Right atrium auricular region (tissue), 2 donors: Measurements from ENCODE around the gene DGLUCY. TPM values are rescaled to one million over a fixed set of nuclear protein-coding genes. Genes with fewer than 3 reads are reported as not detected.
A peak's percentile ranks its signal among the peaks of the same experiment; 100 is the strongest.
"Not testable (repeated sequence)": the region's sequence is repeated elsewhere in the genome, so short reads cannot be mapped to it uniquely, and the experiment has no call there.

Experiments used
- DNase-seq: peaks from one replicate; pipeline ENCODE4 v3.0.0-alpha.2; 2019; ENCODE audit warnings: low spot score
- H3K27ac ChIP-seq, 2 donors: fragments of 200-600 bp; sonication (generic); 1 replicate in 1 of 2; 2 replicates in 1 of 2; pipeline ENCODE4 v1.5.1; 2016 to 2019
- H3K27me3 ChIP-seq, 2 donors: fragments of 200-600 bp; sonication (generic); one replicate each; pipeline versions ENCODE4 v1.5.1 to v1.6.0; 2017 to 2019
- H3K36me3 ChIP-seq: fragments of 200-600 bp; sonication (generic); one replicate; pipeline ENCODE4 v1.5.1; 2016
- H3K4me1 ChIP-seq, 2 donors: fragments of 200-600 bp; sonication (generic); one replicate each; pipeline versions ENCODE4 v1.5.1 to v1.6.0; 2017 to 2019
- H3K4me3 ChIP-seq, 2 donors: fragments of 200-600 bp; sonication (generic); 1 replicate in 1 of 2; 2 replicates in 1 of 2; pipeline ENCODE4 v1.5.1; 2017 to 2019; ENCODE audit warnings: mild to moderate bottlenecking in 1 of 2, moderate library complexity in 1 of 2
- H3K9me3 ChIP-seq, 2 donors: fragments of 200-600 bp; sonication (generic); one replicate each; pipeline ENCODE4 v1.5.1; 2019
- CTCF ChIP-seq, 2 donors: fragments of 200-600 bp; sonication (generic); IDR thresholded peaks; one replicate each; pipeline ENCODE4 v1.5.1; 2019; ENCODE audit warnings: antibody characterized with exemption in 2 of 2
- total RNA-seq, 2 donors: library from RNA; depleted of rRNA; stranded (reverse); fragments of >200 nt; gene quantifications; one replicate each; pipeline ENCODE4 v1.1.0, GENCODE V29; 2016

The DGLUCY gene
- total RNA-seq, 2 donors from 2014 or later: 81.8 to 136 TPM

DNA sequence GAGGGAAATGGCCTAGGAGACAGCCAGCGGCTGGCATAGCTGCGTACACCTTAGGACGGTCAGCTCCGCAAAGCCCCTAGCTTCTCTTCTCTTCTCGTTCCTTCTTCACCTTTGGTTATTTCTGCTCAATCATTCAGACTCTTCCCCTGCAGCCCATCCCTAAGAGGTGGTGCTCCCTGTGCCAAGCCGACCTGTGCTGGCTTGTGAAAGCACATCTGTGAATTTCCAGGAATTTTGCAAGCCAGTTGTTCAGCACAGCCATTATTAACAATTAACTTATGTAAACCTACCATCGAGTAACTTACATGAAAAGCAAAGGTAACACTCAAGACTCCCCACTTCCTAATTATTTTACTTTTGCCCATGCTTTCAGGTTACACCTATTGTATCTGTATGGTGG, 151.5 kb downstream of the DGLUCY start:
- no peak overlapping the region for H3K27ac ChIP-seq
- no peak for TF ChIP-seq CTCF (IDR thresholded peaks at IDR 0.05)
- no peaks in the 10 kb centered on the region for H3K27me3 ChIP-seq
- no peak overlapping the region for H3K4me3 ChIP-seq
- H3K9me3 ChIP-seq: no peaks in the 10 kb centered on the region
- no peaks in the 10 kb centered on the region for H3K36me3 ChIP-seq
- DNase-seq: no peak
- H3K4me1 ChIP-seq: peaks cover 0 to 19% of the 10 kb centered on the region in 2 donors

GRCh38 chr14:91266276-91266675, 152.4 kb downstream of the DGLUCY start:
- not testable (repeated sequence) for DNase-seq

DNA sequence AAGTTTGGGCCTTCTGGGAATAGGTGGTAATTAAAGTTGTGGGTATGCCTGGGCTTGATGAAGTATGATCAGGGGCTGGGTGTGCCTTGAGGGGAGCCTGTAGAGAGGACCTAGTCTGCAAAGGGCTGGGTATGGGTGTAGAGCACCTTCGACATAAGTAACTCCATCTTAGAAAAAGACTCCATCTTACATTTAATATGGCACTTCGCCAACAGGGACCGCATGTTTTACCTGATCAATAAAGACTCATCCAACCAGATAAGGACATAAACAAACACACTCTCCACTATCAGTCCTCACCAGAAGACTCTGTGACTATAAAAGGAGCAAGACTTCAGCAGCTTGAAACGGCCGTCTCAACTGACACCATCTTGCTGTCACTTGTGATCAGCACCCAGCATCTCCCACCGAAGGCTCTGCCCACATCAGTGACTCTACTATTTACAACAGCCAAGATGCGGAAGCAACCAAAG, 154.1 kb downstream of the DGLUCY start:
- H3K27me3 ChIP-seq: no peaks in the 10 kb centered on the region
- H3K9me3 ChIP-seq: no peaks in the 10 kb centered on the region
- TF ChIP-seq CTCF (IDR thresholded peaks at IDR 0.05): no peak
- H3K27ac ChIP-seq: no peak overlapping the region
- H3K4me3 ChIP-seq: no peak overlapping the region
- no peak for DNase-seq
- H3K4me1 ChIP-seq: peaks cover 0 to 19% of the 10 kb centered on the region in 2 donors
- H3K36me3 ChIP-seq: no peaks in the 10 kb centered on the region

More at GRCh38 chr14:91266276-91266675, 152.4 kb downstream of the DGLUCY start:
- not testable (repeated sequence) for H3K27me3 ChIP-seq, H3K4me3 ChIP-seq, H3K36me3 ChIP-seq, H3K27ac ChIP-seq, H3K9me3 ChIP-seq
- H3K4me1 ChIP-seq: peaks cover 0 to 19% of the 10 kb centered on the region in 2 donors

GRCh38 chr14:91269076-91269991, 155.5 kb downstream of the DGLUCY start:
- no peak for DNase-seq
- H3K4me1 ChIP-seq: peaks cover 0 to 14% of the 10 kb centered on the region in 2 donors
- peak overlapping the region in 1 of 2 donors; percentile 22 for H3K4me3 ChIP-seq
- H3K27ac ChIP-seq: no peak overlapping the region
- no peak for TF ChIP-seq CTCF (IDR thresholded peaks at IDR 0.05)
- H3K27me3 ChIP-seq: no peaks in the 10 kb centered on the region
- no peaks in the 10 kb centered on the region for H3K36me3 ChIP-seq
- no peaks in the 10 kb centered on the region for H3K9me3 ChIP-seq

DNA sequence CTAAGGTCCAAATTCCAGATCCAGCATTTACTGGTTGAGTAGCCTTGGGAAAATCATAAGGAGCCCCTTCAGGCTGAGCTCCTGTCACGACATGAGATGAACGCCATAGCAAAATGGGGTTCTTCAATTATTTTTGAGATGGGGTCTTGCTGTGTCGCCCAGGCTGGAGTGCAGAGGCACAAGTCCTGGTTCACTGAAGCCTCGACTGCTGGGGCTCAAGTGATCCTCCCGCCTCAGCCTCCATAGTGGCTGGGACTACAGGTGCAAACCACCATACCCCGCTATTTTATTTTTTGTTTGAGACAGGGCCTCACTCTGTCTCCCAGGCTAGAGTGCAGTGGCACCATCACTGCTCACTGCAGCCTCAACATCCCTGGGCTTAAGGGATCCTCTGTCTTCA, 156.3 kb downstream of the DGLUCY start:
- Histone ChIP-seq H3K4me1 (peaks cover 0 to 8% of the 10 kb centered on the region in 2 donors), H3K27me3 (no peaks in the 10 kb centered on the region), H3K36me3 (no peaks in the 10 kb centered on the region), H3K4me3 (no peak overlapping the region), H3K9me3 (no peaks in the 10 kb centered on the region), H3K27ac (no peak overlapping the region)
- DNase-seq: no peak
- no peak for TF ChIP-seq CTCF (IDR thresholded peaks at IDR 0.05)

DNA sequence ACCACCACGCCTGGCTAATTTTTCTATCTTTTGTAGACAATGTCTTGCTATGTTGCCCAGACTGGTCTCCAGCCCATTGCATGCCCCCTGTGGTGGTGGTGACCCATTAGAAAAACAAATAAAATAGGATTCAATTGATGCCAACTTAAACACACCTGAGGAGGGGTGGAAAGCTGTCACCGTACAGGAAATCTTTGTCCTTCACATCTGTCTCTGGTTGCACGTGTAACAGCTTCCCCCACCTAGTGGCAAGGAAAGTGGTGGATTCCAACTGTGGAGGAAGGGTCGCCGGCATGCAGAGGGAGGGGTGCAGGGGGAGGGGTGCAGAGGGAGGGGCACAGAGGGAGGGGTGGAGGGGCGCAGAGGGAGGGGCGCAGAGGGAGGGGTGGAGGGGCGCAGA, 156.7 kb downstream of the DGLUCY start:
- Histone ChIP-seq H3K9me3 (no peaks in the 10 kb centered on the region), H3K4me1 (peaks cover 0 to 8% of the 10 kb centered on the region in 2 donors), H3K36me3 (no peaks in the 10 kb centered on the region), H3K27ac (no peak overlapping the region), H3K4me3 (no peak overlapping the region), H3K27me3 (no peaks in the 10 kb centered on the region)
- DNase-seq: no peak
- no peak for TF ChIP-seq CTCF (IDR thresholded peaks at IDR 0.05)
